ENCODE results near the gene REV1. TPM values are rescaled to one million over a fixed set of nuclear protein-coding genes. Genes with fewer than 3 reads are reported as not detected.

Gene REV1
- total and polyA plus RNA-seq, 2 of the 8 experiments (the other 6 are each of a cell fraction or from before 2014, with no cell fraction given), result 16.6 to 34.3 TPM

GRCh38 chr2:99431587-99432275 lies 58.1 kb downstream of the REV1 start:
- Histone ChIP-seq H3K14ac (ENCODE audit: insufficient read length) (no peak overlapping the region), H3K27ac (ENCODE audit: low read depth, low read length) (no peak overlapping the region), H3K4ac (replicated peaks; ENCODE audit: insufficient read length, low read depth, low read length) (no peak overlapping the region), H2BK20ac (ENCODE audit: low read length) (no peak overlapping the region), H3K79me2 (ENCODE audit: control insufficient read depth in 1 of 2, insufficient read depth in 2 of 2, low read length in 2 of 2) (peaks cover 0 to 3% of the 10 kb centered on the region in 2 experiments; a peak in 1 of 4 replicates), H4K20me1 (replicated peaks in 1 of 2; ENCODE audit: control insufficient read depth in 1 of 2, insufficient read depth in 2 of 2, low read length in 2 of 2) (no peaks in the 10 kb centered on the region), H2BK5ac (ENCODE audit: low read depth, low read length) (no peak overlapping the region; the same call in 1 of the 2 replicates), H2BK15ac (ENCODE audit: low read length) (no peak overlapping the region), H3K27me3 (replicated peaks in 1 of 4; ENCODE audit: control insufficient read depth in 3 of 4, extremely low read depth in 1 of 4, insufficient read depth in 3 of 4, low read length in 3 of 4) (no peaks in the 10 kb centered on the region), H4K91ac (replicated peaks; ENCODE audit: insufficient read length, low read length) (no peak overlapping the region), H3K9ac (replicated peaks in 1 of 4; ENCODE audit: extremely low read depth in 1 of 4, low read depth in 3 of 4, low read length in 3 of 4) (no peak overlapping the region), H3K23me2 (ENCODE audit: low read depth, low read length) (no peaks in the 10 kb centered on the region), H2AFZ (ENCODE audit: low read length) (no peak overlapping the region), H4K5ac (ENCODE audit: insufficient read length, low read depth, low read length) (no peak overlapping the region), H3K4me3 (ENCODE audit: extremely low read depth in 1 of 4, insufficient read depth in 2 of 4, low read depth in 3 of 4, low read length in 4 of 4) (no peak overlapping the region), H3K23ac (ENCODE audit: insufficient read length) (no peak overlapping the region), H3K9me3 (ENCODE audit: insufficient read depth in 2 of 2, low read depth in 1 of 2, low read length in 1 of 2) (no peaks in the 10 kb centered on the region), H2BK12ac (ENCODE audit: low read depth, low read length) (no peak overlapping the region), H3K18ac (ENCODE audit: extremely low read depth, low read length) (no peak overlapping the region), H3K36me3 (ENCODE audit: control insufficient read depth in 2 of 4, insufficient read depth in 4 of 4, low read length in 3 of 4) (peaks cover 5 to 28% (median 15%) of the 10 kb centered on the region in 4 experiments; a peak in 6 of 8 replicates), H2AK5ac (ENCODE audit: low read depth, low read length) (no peak overlapping the region), H3K79me1 (ENCODE audit: low read depth, low read length) (no peaks in the 10 kb centered on the region), H3K56ac (replicated peaks; ENCODE audit: insufficient read length, low read depth, low read length) (no peak overlapping the region), H3K4me2 (ENCODE audit: insufficient read depth in 1 of 2, low read depth in 2 of 2, low read length in 2 of 2) (no peak overlapping the region), H4K8ac (ENCODE audit: extremely low read depth, insufficient read depth, low read length) (no peak overlapping the region), H3K4me1 (replicated peaks in 1 of 4; ENCODE audit: control insufficient read depth in 3 of 4, insufficient read depth in 4 of 4, low read length in 3 of 4) (no peaks in the 10 kb centered on the region), H2BK120ac (replicated peaks; ENCODE audit: low read depth, low read length) (no peak overlapping the region)
- POLR2A ChIA-PET (ENCODE audit: partially characterized antibody), result no interaction called here
- FAIRE-seq (no peak), DNase-seq (ENCODE audit: low read depth in 1 of 2, low spot score in 2 of 2) (no peak)
- 87% methylated on average over 12 of the region's 12 CpGs; no CpG with 5 or more reads in 1 of the 2 experiments for WGBS, 2 experiments (ENCODE audit: extremely low coverage in 1 of 2, insufficient coverage in 1 of 2, insufficient read length in 1 of 2, insufficient replicate concordance in 2 of 2, low coverage in 1 of 2, low lambda C conversion rate in 2 of 2, missing lambda C conversion rate in 1 of 2)
- CTCF ChIA-PET (ENCODE audit: partially characterized antibody), result no interaction called here
- no peak for TF ChIP-seq SP1 (IDR thresholded peaks at IDR 0.05; ENCODE audit: low read depth, low read length)
- no peak for TF ChIP-seq BCL11A (IDR thresholded peaks at IDR 0.05; ENCODE audit: low read depth in 2 of 2, low read length in 2 of 2)

Measured in H1 (cell line).